Right renal pelvis (tissue), 4 donors: ENCODE results near the gene MAGI1. TPM values are rescaled to one million over a fixed set of nuclear protein-coding genes. Genes with fewer than 3 reads are reported as not detected.

Source experiments
- DNase-seq, 4 donors: peaks; one replicate each; pipeline ENCODE4 v3.0.0-alpha.2; 2013; ENCODE audit warnings: low read depth in 4 of 4, low spot score in 3 of 4, missing footprints in 1 of 4
- polyA plus RNA-seq, 4 donors: library from polyadenylated mRNA; unstranded; fragments of 120-200 nt; gene quantifications; one replicate each; pipeline ENCODE4 v1.2.1, GENCODE V29; 2013; ENCODE audit not compliant: insufficient read length in 4 of 4

MAGI1 gene
- polyA plus RNA-seq, 4 donors, result 25.8 to 32.9 (median 28.6) TPM

DNA sequence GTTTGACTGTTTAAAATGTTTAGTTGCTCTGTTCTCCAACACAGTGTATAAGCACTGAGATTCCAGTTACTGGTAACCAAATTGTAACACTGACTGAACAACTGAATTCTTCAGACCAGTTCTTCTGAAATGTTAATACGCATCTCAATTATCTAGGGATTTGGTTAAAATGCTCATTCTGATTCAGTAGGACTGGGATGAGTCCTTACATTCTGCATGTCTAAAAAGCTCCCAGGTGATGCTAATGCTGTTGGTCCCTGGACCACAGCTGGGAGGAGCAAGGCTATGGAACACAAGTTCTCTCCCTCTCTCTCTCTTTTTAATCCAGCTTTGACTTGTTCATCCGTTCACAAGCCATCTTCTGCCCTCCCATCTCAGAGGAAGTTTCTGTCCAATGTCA is 380.3 kb downstream of the MAGI1 start:
- no peak for DNase-seq

DNA sequence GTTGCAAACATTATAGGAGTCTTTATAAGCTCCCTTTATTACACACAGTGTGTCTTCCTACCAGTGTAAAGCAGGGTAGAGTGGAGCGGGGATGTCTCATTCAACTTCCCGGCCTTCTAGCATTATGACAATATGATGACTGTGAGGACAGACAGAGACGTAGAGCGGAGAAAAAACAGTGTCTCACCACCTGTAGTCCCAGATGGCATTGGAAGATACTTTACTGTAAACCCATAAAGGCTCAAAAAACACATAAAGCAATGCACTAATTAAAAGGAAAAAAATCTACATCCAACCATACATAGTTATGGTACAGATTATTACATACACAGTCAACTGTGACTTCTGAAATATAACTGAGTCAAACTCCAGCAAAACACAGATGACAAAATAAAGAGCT is 383.7 kb downstream of the MAGI1 start:
- DNase-seq, result no peak

DNA sequence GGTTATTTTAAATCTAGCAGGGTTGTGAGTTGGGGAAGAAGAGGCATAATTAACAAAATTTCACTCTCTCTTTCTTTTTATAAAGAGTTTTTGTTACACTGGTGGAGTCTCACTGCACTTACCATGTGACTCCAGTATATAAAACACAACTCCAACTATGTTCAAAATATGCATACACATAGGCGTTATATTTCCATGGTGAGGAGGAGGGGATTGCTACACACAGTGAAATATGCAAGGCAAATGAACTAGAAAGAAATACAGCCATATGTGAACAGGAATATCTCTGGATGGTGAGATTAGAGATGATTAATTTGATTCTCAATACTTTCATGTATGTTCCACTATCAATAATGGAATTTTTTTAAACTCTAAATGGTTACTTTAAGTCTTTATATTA is 385.0 kb downstream of the MAGI1 start:
- DNase-seq, result no peak

DNA sequence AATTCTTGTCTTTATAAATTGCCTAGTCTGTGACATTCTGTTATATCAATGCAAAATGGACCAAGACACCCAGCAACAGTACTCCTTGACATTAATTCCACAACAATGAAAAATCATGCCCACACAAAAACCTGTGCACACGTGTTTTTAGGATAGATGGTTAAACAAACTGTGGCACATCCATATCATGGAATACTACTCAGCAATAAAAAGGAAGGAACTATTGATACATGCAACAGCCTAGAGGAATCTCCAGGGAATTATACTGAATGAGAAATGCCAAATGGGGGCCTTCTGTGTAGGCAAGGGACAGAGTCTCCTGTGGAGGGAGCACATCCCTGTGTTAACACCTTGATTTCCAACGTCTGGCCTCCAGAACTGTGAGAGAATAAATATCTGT is 388.5 kb downstream of the MAGI1 start:
- DNase-seq, result no peak

DNA sequence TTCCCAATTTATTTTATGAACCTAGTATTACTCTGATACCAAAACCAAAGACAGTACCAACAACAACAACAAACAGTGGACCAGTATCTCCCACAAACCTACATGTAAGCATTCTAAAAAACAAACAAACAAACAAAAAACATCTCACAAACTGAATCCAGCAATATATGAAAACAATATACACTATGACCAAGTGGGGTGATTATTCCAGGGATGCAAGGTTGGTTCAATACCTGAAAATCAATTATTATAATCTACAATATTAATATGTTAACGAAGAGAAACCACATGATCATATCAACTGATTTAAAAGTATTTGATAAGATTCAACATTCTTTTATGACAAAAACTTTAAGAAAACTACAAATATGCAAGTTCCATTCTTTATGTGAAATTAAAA is 391.3 kb downstream of the MAGI1 start:
- DNase-seq, result no peak

DNA sequence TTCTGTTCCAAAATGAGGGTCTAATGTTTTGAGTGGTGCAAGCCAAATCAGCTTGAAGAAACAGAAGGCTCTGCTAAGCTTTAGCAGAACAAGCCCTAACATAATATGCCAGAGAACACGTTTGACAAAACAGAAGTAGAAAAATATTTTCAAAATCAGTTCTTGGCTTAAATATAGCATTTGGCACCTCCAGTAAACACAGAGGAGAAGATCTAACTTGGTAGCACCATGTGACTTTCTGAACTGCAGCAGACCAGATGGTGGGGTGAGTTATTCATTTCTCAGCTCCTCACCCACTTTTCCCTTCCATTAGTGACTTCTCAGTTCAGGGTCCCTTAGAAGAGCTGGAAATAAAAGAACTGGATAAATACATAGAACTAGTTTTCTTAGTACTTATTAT is 395.8 kb downstream of the MAGI1 start:
- no peak for DNase-seq

DNA sequence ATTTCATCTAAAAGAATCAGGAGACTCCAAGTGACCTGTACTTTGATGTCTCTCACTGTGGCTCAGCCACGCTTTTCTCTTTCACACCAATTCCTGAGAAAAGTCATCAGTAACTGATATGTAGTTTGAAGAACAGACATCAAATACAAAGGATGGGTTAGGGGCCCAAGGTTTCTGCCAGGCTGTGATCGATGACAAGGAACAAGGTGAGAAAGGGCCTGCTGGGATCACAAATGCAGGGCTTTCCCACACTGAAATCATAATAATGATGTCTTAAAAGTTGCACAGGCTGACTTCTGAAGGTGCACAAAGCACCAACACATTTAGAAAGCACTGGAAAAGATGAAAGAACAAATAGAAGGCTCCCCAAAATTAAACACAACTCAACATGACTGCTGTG is 396.9 kb downstream of the MAGI1 start:
- no peak for DNase-seq

DNA sequence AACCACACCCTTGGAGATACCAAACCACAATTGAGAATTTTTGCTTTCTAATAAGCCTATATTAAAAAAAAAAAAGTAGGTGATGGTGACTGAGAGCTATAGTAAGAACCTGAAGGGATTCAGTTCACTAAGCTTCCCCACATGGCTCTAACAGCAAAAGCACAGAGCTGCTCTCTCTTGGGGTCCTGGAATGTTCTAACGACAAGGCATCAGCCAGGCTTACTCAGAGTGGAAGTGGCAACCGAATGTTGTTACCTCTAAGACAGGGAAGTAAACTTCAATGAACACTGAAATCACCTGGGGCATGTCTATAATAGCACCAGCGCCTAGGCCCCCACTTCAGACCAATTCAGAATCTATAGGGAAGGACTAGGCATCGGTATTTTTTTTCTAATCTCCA is 397.7 kb downstream of the MAGI1 start:
- DNase-seq, result no peak

DNA sequence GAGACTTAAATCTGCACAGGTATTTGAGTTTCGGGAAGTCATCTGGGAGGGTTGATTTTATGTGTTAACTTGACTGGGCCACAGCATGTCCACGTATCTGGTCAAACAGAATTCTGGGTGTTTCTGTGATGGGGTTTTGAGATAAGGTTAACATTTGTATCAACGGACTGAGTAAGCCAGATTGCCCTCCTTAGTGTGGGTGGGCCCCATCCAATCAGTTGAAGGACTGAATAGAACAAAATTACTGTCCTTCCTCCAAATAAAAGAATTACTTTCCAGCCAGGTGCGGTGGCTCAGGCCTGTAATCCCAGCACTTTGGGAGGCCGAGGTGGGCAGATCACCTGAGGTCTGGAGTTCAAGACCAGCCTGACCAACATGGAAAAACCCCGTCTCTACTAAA is 399.3 kb downstream of the MAGI1 start:
- no peak for DNase-seq

DNA sequence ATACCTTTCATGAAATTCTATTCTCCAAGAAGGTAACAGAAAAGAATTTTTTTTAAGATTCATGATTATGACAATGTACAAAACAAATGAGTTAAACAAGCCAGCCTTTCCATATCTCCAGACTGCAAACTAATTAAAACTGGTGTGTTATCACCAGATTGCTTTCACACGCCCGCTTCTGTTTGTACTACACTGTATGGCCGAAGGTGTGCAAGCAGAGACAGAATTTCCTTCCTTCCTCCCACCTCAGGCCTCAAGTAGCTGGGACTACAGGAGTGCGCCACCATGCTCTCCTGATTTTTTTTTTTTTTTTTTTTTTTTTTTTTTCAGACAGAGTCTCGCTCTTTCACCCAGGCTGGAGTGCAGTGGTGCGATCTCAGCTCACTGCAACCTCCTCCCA is 400.4 kb downstream of the MAGI1 start:
- DNase-seq, result no peak

DNA sequence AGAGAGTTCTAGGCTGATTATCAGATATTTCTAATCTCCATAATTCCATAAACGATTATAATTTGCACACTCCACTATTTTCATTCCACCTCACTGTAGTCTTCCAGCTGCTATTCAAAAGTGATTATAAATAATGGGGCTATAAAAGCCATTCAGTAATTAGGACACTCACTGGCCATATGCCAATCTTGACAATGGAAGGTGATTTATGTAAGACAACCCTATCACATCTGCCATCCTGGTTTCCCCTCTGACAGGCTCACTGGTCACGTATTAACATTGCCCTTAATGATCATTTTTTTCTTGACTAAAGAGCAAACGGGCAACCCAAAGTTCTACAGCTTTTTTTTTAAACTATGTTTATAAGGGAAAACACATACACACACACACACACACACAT is 402.4 kb downstream of the MAGI1 start:
- DNase-seq, result no peak

DNA sequence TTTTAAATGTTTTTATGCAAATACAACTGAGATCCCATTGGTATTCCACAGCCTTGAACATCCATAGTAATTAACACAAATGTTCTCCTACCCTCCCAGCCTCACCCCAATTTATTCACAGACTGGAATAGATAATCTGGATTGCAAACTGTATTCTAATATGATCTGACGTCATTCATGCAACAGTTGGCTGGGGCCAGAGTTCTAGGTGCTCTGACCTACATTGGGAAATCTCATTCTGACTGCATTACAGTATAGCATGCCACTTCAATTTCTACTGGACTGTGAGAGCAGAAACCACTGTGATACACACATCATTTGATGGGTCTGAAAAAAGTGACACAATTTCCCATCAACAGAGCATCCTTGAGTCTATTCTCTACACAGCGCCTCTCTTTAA is 403.1 kb downstream of the MAGI1 start:
- no peak for DNase-seq

DNA sequence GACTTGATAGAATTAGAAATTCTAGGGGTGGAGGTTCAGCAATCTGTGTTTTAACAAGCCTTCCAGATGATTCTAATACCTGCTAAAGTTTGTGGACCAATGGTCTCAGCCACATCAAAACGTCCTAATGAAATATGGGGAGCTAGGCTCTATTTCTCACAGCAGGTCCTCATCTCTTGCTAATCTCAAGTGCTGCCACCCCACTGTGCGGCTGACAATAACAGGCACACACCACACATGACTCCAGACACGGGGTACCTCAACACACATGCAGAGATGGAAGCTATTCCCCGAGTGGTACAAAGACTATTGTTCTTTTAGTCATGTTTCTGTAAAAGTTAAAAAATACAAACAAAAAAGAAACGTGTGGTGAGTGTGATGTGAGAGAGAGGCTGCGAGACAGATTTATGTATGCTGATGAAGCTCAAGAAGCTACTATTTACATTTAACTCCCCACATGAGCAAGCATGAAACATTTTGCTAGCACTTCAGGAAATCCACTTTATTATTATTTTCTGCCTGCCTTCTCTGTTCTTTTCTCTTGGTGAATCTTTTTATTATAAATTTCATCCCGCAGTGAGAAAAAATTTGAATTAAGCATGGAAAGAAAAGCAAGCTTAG is 405.6 kb downstream of the MAGI1 start:
- no peak for DNase-seq

DNA sequence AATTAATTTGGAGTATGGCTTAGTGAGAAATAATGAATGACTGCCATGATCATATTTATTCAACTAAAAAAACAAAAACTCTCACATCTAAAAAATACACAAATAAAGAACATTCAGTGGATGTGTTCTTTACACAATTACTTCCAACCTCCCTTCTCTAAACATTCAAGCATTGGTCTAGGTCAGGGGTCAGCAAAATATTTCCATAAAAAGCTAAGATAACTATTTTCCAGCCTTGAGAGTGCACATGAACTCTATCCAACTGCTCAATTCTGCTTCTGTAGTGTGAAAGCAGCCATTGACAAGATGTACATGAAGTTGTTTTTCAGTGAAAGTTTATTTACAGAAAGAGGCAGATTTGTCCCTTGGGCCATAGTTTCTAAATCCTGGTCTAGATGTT is 406.3 kb downstream of the MAGI1 start:
- DNase-seq, result no peak

DNA sequence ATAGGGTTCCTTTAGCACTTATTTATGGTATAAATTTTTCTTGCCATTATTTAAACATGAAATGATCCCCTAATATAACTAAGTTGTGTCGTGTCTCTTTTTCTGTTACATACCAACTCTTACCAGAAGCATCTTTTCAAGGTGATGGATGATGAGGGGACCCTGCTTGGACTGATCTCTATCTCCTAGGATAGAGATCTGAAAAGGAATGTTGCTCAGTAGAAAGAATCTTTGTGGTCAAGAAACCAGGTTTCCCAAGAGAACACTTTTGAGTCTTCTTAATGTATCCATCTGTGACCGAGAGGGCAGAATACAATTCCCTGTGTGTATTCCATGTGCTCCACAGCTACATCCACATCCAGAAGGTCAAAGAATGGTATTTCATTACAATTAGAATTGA is 409.7 kb downstream of the MAGI1 start:
- DNase-seq, result no peak

DNA sequence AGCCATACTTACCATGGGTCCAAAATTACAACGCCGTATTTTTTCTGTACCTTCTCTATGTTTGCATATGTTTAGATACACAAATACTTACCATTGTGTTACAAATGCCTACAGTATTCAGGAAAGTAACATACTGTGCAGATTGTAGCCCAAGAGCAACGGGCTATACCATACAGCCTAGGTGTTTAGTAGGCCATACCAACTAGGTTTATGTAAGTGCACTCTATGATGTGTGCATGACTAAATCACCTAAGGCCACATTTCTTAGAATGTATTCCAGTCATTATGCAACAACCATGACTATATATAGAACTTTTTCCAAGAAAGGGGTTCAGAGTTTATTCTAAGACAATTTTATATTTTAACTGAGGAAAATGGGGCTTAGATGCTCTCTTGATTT is 411.7 kb downstream of the MAGI1 start:
- no peak for DNase-seq

DNA sequence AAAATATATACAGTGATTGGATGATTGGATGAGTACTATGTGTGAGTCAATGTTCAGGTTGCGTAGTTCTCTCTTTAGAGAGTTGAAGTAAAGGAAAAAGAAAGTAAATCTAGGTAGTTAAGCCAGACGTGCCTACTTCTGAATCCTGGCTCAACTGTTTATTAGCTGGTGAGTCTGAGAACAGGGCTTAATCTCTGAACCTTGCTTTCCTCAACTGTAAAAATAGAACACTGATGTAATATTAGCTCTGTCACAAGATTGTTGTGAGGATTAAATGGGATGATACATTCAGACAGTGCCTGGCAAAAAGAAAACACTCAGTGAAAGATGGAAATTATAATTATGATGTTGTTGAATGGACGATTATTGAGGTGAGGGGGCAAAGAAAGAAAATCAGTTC is 413.4 kb downstream of the MAGI1 start:
- DNase-seq, result no peak

DNA sequence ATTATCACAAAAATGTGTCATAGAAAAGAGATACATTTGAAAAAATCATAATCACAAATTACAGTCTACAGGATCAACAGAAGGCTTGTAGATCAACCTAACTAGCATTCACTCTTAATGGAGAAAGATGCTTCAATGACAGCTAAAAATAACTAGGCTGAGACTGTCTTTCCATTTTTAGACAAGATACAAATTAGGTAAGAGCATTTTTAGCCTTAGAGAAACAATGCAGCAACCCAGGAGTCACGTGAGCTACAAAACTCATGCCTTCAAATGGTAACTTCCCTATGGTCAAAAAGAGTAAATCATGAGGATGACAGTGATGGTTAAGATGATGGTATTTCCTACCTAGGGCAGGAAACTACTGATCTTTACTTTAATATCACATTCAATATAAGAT is 415.4 kb downstream of the MAGI1 start:
- no peak for DNase-seq

DNA sequence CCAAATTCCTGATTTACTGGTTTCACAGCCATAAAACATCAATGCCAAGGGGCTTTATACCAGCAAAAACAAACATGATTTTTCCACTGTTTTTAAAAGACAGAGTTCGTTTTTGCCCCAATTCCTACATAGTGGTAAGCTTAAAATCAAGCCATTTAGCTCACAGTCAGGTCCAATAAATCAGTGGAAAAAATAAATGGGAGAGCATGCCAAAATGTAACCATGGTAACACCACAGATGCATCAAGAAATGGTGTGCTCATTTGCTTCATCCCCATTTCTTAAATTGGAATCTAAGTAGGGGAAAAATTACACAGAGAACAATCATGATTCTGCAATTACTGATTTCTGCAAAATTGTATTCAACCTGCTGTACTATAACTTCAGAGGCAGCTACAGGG is 418.8 kb downstream of the MAGI1 start:
- no peak for DNase-seq

DNA sequence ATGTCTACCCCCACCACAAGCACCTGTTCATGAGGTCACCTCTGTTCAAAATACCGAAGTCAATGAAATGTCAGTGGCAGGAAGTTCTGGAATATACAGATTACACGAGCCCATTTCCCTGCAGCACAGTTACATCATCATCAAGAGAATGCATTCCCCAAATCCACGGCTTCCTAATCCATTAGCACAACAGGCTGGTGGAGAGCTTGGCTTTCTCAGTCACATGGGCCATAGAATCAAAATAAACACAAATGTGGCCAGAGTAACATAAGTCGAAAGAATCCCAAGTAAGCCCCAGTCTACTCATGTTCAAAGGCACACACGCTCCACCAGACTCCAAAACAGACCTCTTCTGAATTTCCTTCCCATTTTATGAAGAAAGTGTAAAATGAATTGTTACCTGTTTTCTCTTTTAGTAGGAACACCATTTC is 419.3 kb downstream of the MAGI1 start:
- no peak for DNase-seq

DNA sequence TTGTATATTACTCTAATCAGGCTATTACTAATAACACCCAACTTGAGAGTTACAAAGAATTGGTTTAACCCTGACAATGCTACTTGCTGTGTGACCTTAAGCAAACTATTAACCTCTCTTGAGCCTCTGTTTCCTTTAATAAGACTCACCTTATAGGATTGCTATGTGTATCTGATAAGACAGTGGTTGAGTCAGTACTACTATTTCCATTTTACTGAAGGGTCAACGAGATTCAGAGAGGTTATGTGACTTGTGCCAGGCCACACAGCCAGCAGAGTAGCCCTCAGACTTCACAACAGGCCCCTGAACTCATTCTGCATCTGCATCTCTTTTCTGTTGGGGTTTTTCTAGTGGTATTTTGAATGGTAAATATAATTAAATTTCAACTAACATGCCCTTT is 420.1 kb downstream of the MAGI1 start:
- DNase-seq, result no peak

DNA sequence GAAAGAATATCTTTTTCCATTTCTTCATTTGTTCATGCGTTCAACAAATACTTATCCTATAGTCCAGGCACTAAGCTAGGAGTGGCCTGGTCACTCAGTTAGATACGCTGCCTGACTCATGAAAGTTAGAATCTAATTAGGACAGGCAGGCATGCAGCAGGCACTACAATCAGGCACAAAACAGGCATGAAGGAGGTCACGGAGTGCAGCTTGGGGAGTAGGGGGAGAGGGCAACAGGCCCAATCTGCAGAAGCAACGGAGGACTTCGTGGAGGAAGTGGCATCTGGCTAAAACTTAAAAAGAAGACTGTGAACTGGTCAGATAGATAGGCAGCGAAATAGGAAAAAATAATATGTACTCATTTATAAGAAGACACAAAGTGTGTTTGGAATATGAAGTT is 420.9 kb downstream of the MAGI1 start:
- no peak for DNase-seq

DNA sequence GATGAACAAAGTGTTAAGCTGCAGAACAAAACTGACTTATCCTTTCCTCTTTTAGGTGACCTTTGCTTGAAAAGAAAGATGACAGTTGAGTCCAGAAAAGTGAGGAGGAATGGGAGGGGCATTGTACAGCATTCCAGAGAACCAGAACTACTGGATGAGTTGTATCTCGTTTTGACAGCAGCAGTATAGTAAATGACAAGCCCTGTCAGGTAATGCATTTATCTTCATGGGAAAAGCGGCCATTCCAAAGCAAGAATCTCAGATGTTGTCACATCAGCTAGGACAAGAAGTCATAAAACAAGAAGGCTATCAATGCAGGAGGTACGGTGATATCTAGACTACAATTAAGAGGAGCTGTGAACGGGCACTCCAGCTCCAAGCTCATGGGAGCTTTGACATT is 421.5 kb downstream of the MAGI1 start:
- DNase-seq, result no peak
